GM19463 (cell line): Measurements from ENCODE around the gene HMCN1.

Experiments
- ATAC-seq: cut with Tn5 transposase; IDR thresholded peaks from one replicate; pipeline ENCODE4 v1.9.1; 2021; ENCODE audit warnings: mild to moderate bottlenecking, moderate library complexity; ENCODE audit not compliant: unreplicated experiment

The HMCN1 gene

GRCh38 chr1:186002406-186002805, 268.2 kb downstream of the HMCN1 start:
- ATAC-seq, result no peak

- ATAC-seq, result no peak
Measured at GRCh38 chr1:186009039-186009737, 275.0 kb downstream of the HMCN1 start.

GRCh38 chr1:186014370-186015037, 280.3 kb downstream of the HMCN1 start:
- ATAC-seq, result no peak

- no peak for ATAC-seq
Measured at GRCh38 chr1:186016856-186017255, 282.7 kb downstream of the HMCN1 start.

GRCh38 chr1:186022184-186022583, 288.0 kb downstream of the HMCN1 start:
- no peak for ATAC-seq

GRCh38 chr1:186026946-186027345, 292.8 kb downstream of the HMCN1 start:
- no peak for ATAC-seq

GRCh38 chr1:186027621-186028020, 293.4 kb downstream of the HMCN1 start:
- no peak for ATAC-seq

GRCh38 chr1:186030453-186030852, 296.3 kb downstream of the HMCN1 start:
- ATAC-seq, result no peak

GRCh38 chr1:186033847-186034271, 299.7 kb downstream of the HMCN1 start:
- no peak for ATAC-seq

GRCh38 chr1:186042230-186042629, 308.0 kb downstream of the HMCN1 start:
- no peak for ATAC-seq

GRCh38 chr1:186043296-186043695, 309.1 kb downstream of the HMCN1 start:
- no peak for ATAC-seq

GRCh38 chr1:186044079-186044685, 310.0 kb downstream of the HMCN1 start:
- ATAC-seq, result no peak

- ATAC-seq, result no peak
Measured at GRCh38 chr1:186046437-186047211, 312.4 kb downstream of the HMCN1 start.

GRCh38 chr1:186050360-186050759, 316.2 kb downstream of the HMCN1 start:
- ATAC-seq, result no peak

- ATAC-seq, result no peak
Measured at GRCh38 chr1:186054003-186054402, 319.8 kb downstream of the HMCN1 start.

- no peak for ATAC-seq
Measured at GRCh38 chr1:186054932-186055331, 320.7 kb downstream of the HMCN1 start.

GRCh38 chr1:186055846-186056245, 321.7 kb downstream of the HMCN1 start:
- no peak for ATAC-seq

- no peak for ATAC-seq
Measured at GRCh38 chr1:186057086-186057485, 322.9 kb downstream of the HMCN1 start.

GRCh38 chr1:186059311-186059710, 325.1 kb downstream of the HMCN1 start:
- no peak for ATAC-seq

GRCh38 chr1:186059752-186060151, 325.6 kb downstream of the HMCN1 start:
- no peak for ATAC-seq

- ATAC-seq, result no peak
Measured at GRCh38 chr1:186060226-186060625, 326.0 kb downstream of the HMCN1 start.
